ENCODE results near the gene IRF2BP2. TPM values are rescaled to one million over a fixed set of nuclear protein-coding genes. Genes with fewer than 3 reads are reported as not detected.
"Not testable (repeated sequence)": the region's sequence is repeated elsewhere in the genome, so short reads cannot be mapped to it uniquely, and the experiment has no call there.

The IRF2BP2 gene
- total RNA-seq, 2 donors from 2014 or later = 82.7 to 83.3 TPM

GRCh38 chr1:234643850-234644134 lies 33.8 kb upstream of the IRF2BP2 start:
- H3K27ac ChIP-seq = peak overlapping the region; percentile 85 to 90 (median 89)

GRCh38 chr1:234643111-234643849 lies 33.3 kb upstream of the IRF2BP2 start:
- peak; percentile 74 to 88 (median 82) for DNase-seq
- peak overlapping the region; percentile 85 to 90 (median 89) for H3K27ac ChIP-seq
- no peaks in the 10 kb centered on the region for H3K9me3 ChIP-seq
- TF ChIP-seq CTCF (IDR thresholded peaks at IDR 0.05) (no peak), POLR2A (IDR thresholded peaks at IDR 0.05) (peak in 2 of 3 donors; percentile 19 to 24)
- 18% methylated on average over 14 of the region's 14 CpGs for WGBS, 2 donors
- peaks cover 80% of the 10 kb centered on the region for H3K4me1 ChIP-seq
- intact Hi-C loops (cut with DNase I) = no loop called here
- ATAC-seq = peak; percentile 88
- H3K4me3 ChIP-seq = no peak overlapping the region
- no peaks in the 10 kb centered on the region for H3K36me3 ChIP-seq (replicated peaks in 1 of 2; ENCODE audit: insufficient read depth in 1 of 2, low read depth in 2 of 2)
- no peaks in the 10 kb centered on the region for H3K27me3 ChIP-seq

More at GRCh38 chr1:234643850-234644134, 33.8 kb upstream of the IRF2BP2 start:
- ATAC-seq (no peak), DNase-seq (no peak)
- TF ChIP-seq POLR2A (IDR thresholded peaks at IDR 0.05) (no peak), CTCF (IDR thresholded peaks at IDR 0.05) (no peak)
- H3K9me3 ChIP-seq = no peaks in the 10 kb centered on the region
- peaks cover 75% of the 10 kb centered on the region for H3K4me1 ChIP-seq
- no peaks in the 10 kb centered on the region for H3K36me3 ChIP-seq (replicated peaks in 1 of 2; ENCODE audit: insufficient read depth in 1 of 2, low read depth in 2 of 2)
- intact Hi-C loops (cut with DNase I) = no loop called here
- H3K4me3 ChIP-seq = no peak overlapping the region
- H3K27me3 ChIP-seq = no peaks in the 10 kb centered on the region

- ATAC-seq (no peak), DNase-seq (no peak)
- 89 to 96% methylated on average over 2 of the region's 2 CpGs for WGBS, 2 donors
- H3K9me3 ChIP-seq = no peaks in the 10 kb centered on the region
- H3K27me3 ChIP-seq = no peaks in the 10 kb centered on the region
- H3K4me3 ChIP-seq = no peak overlapping the region
- H3K36me3 ChIP-seq (replicated peaks in 1 of 2; ENCODE audit: insufficient read depth in 1 of 2, low read depth in 2 of 2) = no peaks in the 10 kb centered on the region
- peak overlapping the region; percentile 85 to 90 (median 89) for H3K27ac ChIP-seq
- intact Hi-C loops (cut with DNase I) = no loop called here
- H3K4me1 ChIP-seq = peaks cover 75% of the 10 kb centered on the region
- TF ChIP-seq POLR2A (IDR thresholded peaks at IDR 0.05) = no peak
Measured at GRCh38 chr1:234642428-234642827, 32.5 kb upstream of the IRF2BP2 start.

- TF ChIP-seq POLR2A (IDR thresholded peaks at IDR 0.05) = no peak
- TF ChIP-seq CTCF (IDR thresholded peaks at IDR 0.05) = no peak
- Histone ChIP-seq H3K27me3 (no peaks in the 10 kb centered on the region), H3K36me3 (replicated peaks in 1 of 2; ENCODE audit: insufficient read depth in 1 of 2, low read depth in 2 of 2) (no peaks in the 10 kb centered on the region), H3K4me3 (no peak overlapping the region), H3K27ac (peak overlapping the region; percentile 21 to 90 (median 70)), H3K9me3 (no peaks in the 10 kb centered on the region), H3K4me1 (peaks cover 58% of the 10 kb centered on the region)
- no peak for DNase-seq
- 55 to 65% methylated on average over 4 of the region's 4 CpGs for WGBS, 2 donors
- no peak for ATAC-seq
- intact Hi-C loops (cut with DNase I) = no loop called here
Measured at GRCh38 chr1:234639961-234640360, 30.0 kb upstream of the IRF2BP2 start.

- Histone ChIP-seq H3K27me3 (no peaks in the 10 kb centered on the region), H3K9me3 (no peaks in the 10 kb centered on the region), H3K4me3 (no peak overlapping the region), H3K4me1 (peaks cover 52% of the 10 kb centered on the region), H3K36me3 (replicated peaks in 1 of 2; ENCODE audit: insufficient read depth in 1 of 2, low read depth in 2 of 2) (no peaks in the 10 kb centered on the region), H3K27ac (peak overlapping the region; percentile 21 to 90 (median 70))
- TF ChIP-seq POLR2A (IDR thresholded peaks at IDR 0.05) (no peak), CTCF (IDR thresholded peaks at IDR 0.05) (no peak)
- ATAC-seq (peak; percentile 47), DNase-seq (peak; percentile 35 to 78 (median 62))
- intact Hi-C loops (cut with DNase I) = no loop called here
- 26 to 31% methylated on average over 4 of the region's 4 CpGs for WGBS, 2 donors
Measured at GRCh38 chr1:234638832-234639799, 29.1 kb upstream of the IRF2BP2 start.

- H3K9me3 ChIP-seq; H3K27ac ChIP-seq; H3K27me3 ChIP-seq; DNase-seq; intact Hi-C loops (cut with DNase I); H3K4me3 ChIP-seq; ATAC-seq; H3K36me3 ChIP-seq (replicated peaks in 1 of 2; ENCODE audit: insufficient read depth in 1 of 2, low read depth in 2 of 2): not testable (repeated sequence)
- H3K4me1 ChIP-seq = peaks cover 21% of the 10 kb centered on the region
- 84 to 90% methylated on average over 9 of the region's 9 CpGs for WGBS, 2 donors
Measured at GRCh38 chr1:234634922-234635321, 24.9 kb upstream of the IRF2BP2 start.
